Trophoblast cell (in vitro differentiated cells and primary cell): ENCODE measurements around the gene TECR.

ENCODE experiments used
- DNase-seq, 2 donors: peaks; one replicate each; pipeline ENCODE4 v3.0.0-alpha.2; 2016
- H2AFZ ChIP-seq: 2 replicates; pipeline ENCODE4 v1.6.1; 2013; ENCODE audit warnings: low read length, moderate library complexity, mild to moderate bottlenecking; ENCODE audit not compliant: insufficient read depth, poor library complexity
- H2AK5ac ChIP-seq: 2 replicates; pipeline ENCODE4 v1.6.1; 2013; ENCODE audit warnings: mild to moderate bottlenecking, low read length
- H2BK120ac ChIP-seq: 2 replicates; pipeline ENCODE4 v1.6.1; 2013; ENCODE audit warnings: low read length, mild to moderate bottlenecking, moderate library complexity; ENCODE audit not compliant: insufficient read depth, poor library complexity
- H2BK12ac ChIP-seq: 2 replicates; pipeline ENCODE4 v1.6.1; 2013; ENCODE audit warnings: mild to moderate bottlenecking, low read length, moderate library complexity
- H2BK5ac ChIP-seq: 2 replicates; pipeline ENCODE4 v1.6.1; 2013; ENCODE audit warnings: low read length, low read depth, moderate library complexity, mild to moderate bottlenecking; ENCODE audit not compliant: poor library complexity
- H3K14ac ChIP-seq: 2 replicates; pipeline ENCODE4 v1.6.1; 2013; ENCODE audit warnings: mild to moderate bottlenecking, low read length
- H3K18ac ChIP-seq: 2 replicates; pipeline ENCODE4 v1.6.1; 2013; ENCODE audit warnings: mild to moderate bottlenecking, low read length
- H3K23ac ChIP-seq: 2 replicates; pipeline ENCODE4 v1.6.1; 2013; ENCODE audit warnings: low read length
- H3K27ac ChIP-seq: 2 replicates; pipeline ENCODE4 v1.5.1; 2013; ENCODE audit warnings: low read depth, mild to moderate bottlenecking, inconsistent platforms, low read length, moderate library complexity
- H3K27me3 ChIP-seq: 2 replicates; pipeline ENCODE4 v1.6.1; 2013; ENCODE audit warnings: inconsistent platforms, mild to moderate bottlenecking, low read length, moderate library complexity; ENCODE audit not compliant: insufficient read depth
- H3K36me3 ChIP-seq, 2 experiments: 1 replicate in 1 of 2; 2 replicates in 1 of 2; pipeline ENCODE4 v1.6.1; 2013; ENCODE audit warnings: low read length in 2 of 2, mild to moderate bottlenecking in 2 of 2, moderate library complexity in 1 of 2; ENCODE audit not compliant: insufficient read depth in 2 of 2, control insufficient read depth in 1 of 2
- H3K4ac ChIP-seq: 2 replicates; pipeline ENCODE4 v1.6.1; 2013; ENCODE audit warnings: low read depth, mild to moderate bottlenecking, low read length, moderate library complexity
- H3K4me1 ChIP-seq, 2 experiments: 1 replicate in 1 of 2; 2 replicates in 1 of 2; pipeline ENCODE4 v1.6.1; 2013; ENCODE audit warnings: low read length in 2 of 2, mild to moderate bottlenecking in 2 of 2, moderate library complexity in 1 of 2; ENCODE audit not compliant: insufficient read depth in 2 of 2, control insufficient read depth in 1 of 2
- H3K4me2 ChIP-seq: 2 replicates; pipeline ENCODE4 v1.6.1; 2013; ENCODE audit warnings: inconsistent platforms, mild to moderate bottlenecking, low read length, moderate library complexity
- H3K4me3 ChIP-seq: 2 replicates; pipeline ENCODE4 v1.5.1; 2013; ENCODE audit warnings: mild to moderate bottlenecking, low read depth, low read length, inconsistent platforms
- H3K79me1 ChIP-seq: one replicate; pipeline ENCODE4 v1.6.1; 2013; ENCODE audit warnings: low read length
- H3K79me2 ChIP-seq: 2 replicates; pipeline ENCODE4 v1.6.1; 2013; ENCODE audit warnings: low read length, mild to moderate bottlenecking; ENCODE audit not compliant: control insufficient read depth, insufficient read depth, poor library complexity
- H3K9ac ChIP-seq: 2 replicates; pipeline ENCODE4 v1.6.1; 2013; ENCODE audit warnings: mild to moderate bottlenecking, low read length
- H3K9me3 ChIP-seq: 2 replicates; pipeline ENCODE4 v1.6.1; 2013; ENCODE audit warnings: low read depth, mild to moderate bottlenecking, control low read depth, inconsistent platforms, low read length; ENCODE audit not compliant: insufficient read depth
- H4K12ac ChIP-seq: 2 replicates; pipeline ENCODE4 v1.6.1; 2013; ENCODE audit warnings: low read depth, mild to moderate bottlenecking, low read length, moderate library complexity
- H4K8ac ChIP-seq: 2 replicates; pipeline ENCODE4 v1.6.1; 2013; ENCODE audit warnings: low read depth, mild to moderate bottlenecking, low read length, moderate library complexity
- H4K91ac ChIP-seq: one replicate; pipeline ENCODE4 v1.6.1; 2013; ENCODE audit warnings: low read depth, mild to moderate bottlenecking, low read length, moderate library complexity
- WGBS: extraction: QIAGEN DNeasy Blood & Tissue Kit; methylation state at CpG from one replicate; pipeline ENCODE4 v1.1.7; 2013; ENCODE audit warnings: missing lambda C conversion rate; ENCODE audit not compliant: insufficient read length, insufficient coverage; ENCODE audit errors: extremely low coverage; 5-methylcytosine and 5-hydroxymethylcytosine counted together

The TECR gene

GRCh38 chr19:14514215-14514863 is 15.1 kb upstream of the TECR start:
- DNase-seq = no peak
- Histone ChIP-seq H3K14ac (no peak overlapping the region), H3K4me2 (no peak overlapping the region), H3K23ac (no peak overlapping the region), H3K9ac (no peak overlapping the region), H4K91ac (no peak overlapping the region), H3K79me1 (peaks cover 11% of the 10 kb centered on the region), H2BK5ac (no peak overlapping the region), H2BK12ac (no peak overlapping the region), H3K18ac (no peak overlapping the region), H3K9me3 (no peaks in the 10 kb centered on the region), H3K36me3 (peaks cover 25 to 28% of the 10 kb centered on the region in 2 experiments), H3K4me3 (no peak overlapping the region), H4K12ac (no peak overlapping the region), H3K79me2 (peaks cover 18% of the 10 kb centered on the region), H3K4me1 (peaks cover 10 to 13% of the 10 kb centered on the region in 2 experiments), H2AFZ (no peak overlapping the region), H4K8ac (no peak overlapping the region), H2BK120ac (no peak overlapping the region), H2AK5ac (no peak overlapping the region), H3K4ac (no peak overlapping the region), H3K27me3 (no peaks in the 10 kb centered on the region), H3K27ac (no peak overlapping the region)
- WGBS = no CpG with 5 or more reads among the region's 8 CpGs

- no peak overlapping the region for H4K12ac ChIP-seq
- peak overlapping the region; percentile 87 for H3K4ac ChIP-seq
- H3K4me1 ChIP-seq = peaks cover 10 to 13% of the 10 kb centered on the region in 2 experiments
- H3K14ac ChIP-seq = no peak overlapping the region
- no peaks in the 10 kb centered on the region for H3K27me3 ChIP-seq
- no peak overlapping the region for H3K9ac ChIP-seq
- WGBS = no CpG with 5 or more reads among the region's 8 CpGs
- H3K27ac ChIP-seq = no peak overlapping the region
- H3K4me2 ChIP-seq = peak overlapping the region; percentile 74
- no peak for DNase-seq
- no peak overlapping the region for H2AFZ ChIP-seq
- H3K18ac ChIP-seq = no peak overlapping the region
- H2AK5ac ChIP-seq = no peak overlapping the region
- no peak overlapping the region for H3K4me3 ChIP-seq
- peaks cover 13% of the 10 kb centered on the region for H3K79me1 ChIP-seq
- no peak overlapping the region for H2BK12ac ChIP-seq
- H3K36me3 ChIP-seq = peaks cover 25 to 28% of the 10 kb centered on the region in 2 experiments
- H3K79me2 ChIP-seq = peaks cover 18% of the 10 kb centered on the region
- no peak overlapping the region for H2BK120ac ChIP-seq
- H3K23ac ChIP-seq = no peak overlapping the region
- H3K9me3 ChIP-seq = no peaks in the 10 kb centered on the region
- no peak overlapping the region for H2BK5ac ChIP-seq
- no peak overlapping the region for H4K91ac ChIP-seq
- no peak overlapping the region for H4K8ac ChIP-seq
These were observed 13.8 kb upstream of the TECR start for GRCh38 chr19:14515501-14516047.

GRCh38 chr19:14516048-14516534 is 13.3 kb upstream of the TECR start:
- no peak overlapping the region for H3K14ac ChIP-seq
- no peak overlapping the region for H2BK5ac ChIP-seq
- no CpG with 5 or more reads among the region's 15 CpGs for WGBS

GRCh38 chr19:14516746-14517438 is 12.5 kb upstream of the TECR start:
- no peak overlapping the region for H2BK12ac ChIP-seq
- H3K4me1 ChIP-seq = peaks cover 10 to 13% of the 10 kb centered on the region in 2 experiments
- H3K9me3 ChIP-seq = no peaks in the 10 kb centered on the region
- H3K79me1 ChIP-seq = peaks cover 13% of the 10 kb centered on the region
- peak overlapping the region; percentile 18 for H3K9ac ChIP-seq
- H4K12ac ChIP-seq = no peak overlapping the region
- H3K27me3 ChIP-seq = no peaks in the 10 kb centered on the region
- peak overlapping the region; percentile 74 for H3K4me2 ChIP-seq
- no CpG with 5 or more reads among the region's 22 CpGs for WGBS
- H3K14ac ChIP-seq = no peak overlapping the region
- H3K18ac ChIP-seq = peak overlapping the region; percentile 34
- no peak overlapping the region for H2AFZ ChIP-seq
- no peak overlapping the region for H4K8ac ChIP-seq
- peak overlapping the region; percentile 100 for H3K4me3 ChIP-seq
- no peak overlapping the region for H4K91ac ChIP-seq
- H2BK120ac ChIP-seq = no peak overlapping the region
- no peak overlapping the region for H2BK5ac ChIP-seq
- peaks cover 18% of the 10 kb centered on the region for H3K79me2 ChIP-seq
- H3K36me3 ChIP-seq = peaks cover 25 to 28% of the 10 kb centered on the region in 2 experiments
- peak overlapping the region; percentile 87 for H3K4ac ChIP-seq
- H3K23ac ChIP-seq = no peak overlapping the region
- peak in 1 of 2 donors; percentile 21 for DNase-seq
- no peak overlapping the region for H3K27ac ChIP-seq
- H2AK5ac ChIP-seq = no peak overlapping the region

More at GRCh38 chr19:14516048-14516534, 13.3 kb upstream of the TECR start:
- peak overlapping the region; percentile 87 for H3K4ac ChIP-seq
- H3K79me1 ChIP-seq = peaks cover 13% of the 10 kb centered on the region
- peaks cover 25 to 28% of the 10 kb centered on the region in 2 experiments for H3K36me3 ChIP-seq
- DNase-seq = peak in 1 of 2 donors; percentile 15
- H3K9ac ChIP-seq = peak overlapping the region; percentile 37
- no peaks in the 10 kb centered on the region for H3K27me3 ChIP-seq
- no peak overlapping the region for H2AK5ac ChIP-seq
- H3K79me2 ChIP-seq = peaks cover 18% of the 10 kb centered on the region
- no peaks in the 10 kb centered on the region for H3K9me3 ChIP-seq
- H4K91ac ChIP-seq = no peak overlapping the region
- H4K12ac ChIP-seq = peak overlapping the region; percentile 54
- no peak overlapping the region for H2BK120ac ChIP-seq
- H3K18ac ChIP-seq = peak overlapping the region; percentile 87
- H3K4me1 ChIP-seq = peaks cover 10 to 13% of the 10 kb centered on the region in 2 experiments
- peak overlapping the region; percentile 49 for H4K8ac ChIP-seq
- H3K23ac ChIP-seq = peak overlapping the region; percentile 33
- H3K27ac ChIP-seq = no peak overlapping the region
- H3K4me3 ChIP-seq = peak overlapping the region; percentile 34
- no peak overlapping the region for H2AFZ ChIP-seq
- H2BK12ac ChIP-seq = no peak overlapping the region
- peak overlapping the region; percentile 74 for H3K4me2 ChIP-seq
